Measurements from ENCODE around the gene BBS1.

DNA sequence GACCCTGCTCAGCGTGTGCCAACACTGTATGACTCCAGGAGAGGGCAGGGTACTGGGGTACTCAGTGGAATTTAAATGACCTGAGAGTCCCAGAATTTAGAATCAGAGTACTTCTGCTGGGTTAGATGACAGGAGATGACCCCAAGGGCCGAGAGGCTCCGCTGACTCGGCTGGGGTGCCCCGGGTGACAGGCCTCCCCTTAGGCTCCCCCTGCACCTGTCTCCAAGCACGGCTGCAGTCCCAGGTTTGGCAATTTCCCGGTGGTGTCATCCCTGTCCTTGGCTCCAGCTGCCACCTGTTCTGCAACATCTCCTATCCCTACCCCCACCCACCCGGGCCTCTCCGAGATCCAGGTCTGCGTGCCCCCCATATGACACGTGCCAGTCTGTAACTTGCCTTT lies 37.6 kb downstream of the BBS1 start:
- TF ChIP-seq, protein P1, sequence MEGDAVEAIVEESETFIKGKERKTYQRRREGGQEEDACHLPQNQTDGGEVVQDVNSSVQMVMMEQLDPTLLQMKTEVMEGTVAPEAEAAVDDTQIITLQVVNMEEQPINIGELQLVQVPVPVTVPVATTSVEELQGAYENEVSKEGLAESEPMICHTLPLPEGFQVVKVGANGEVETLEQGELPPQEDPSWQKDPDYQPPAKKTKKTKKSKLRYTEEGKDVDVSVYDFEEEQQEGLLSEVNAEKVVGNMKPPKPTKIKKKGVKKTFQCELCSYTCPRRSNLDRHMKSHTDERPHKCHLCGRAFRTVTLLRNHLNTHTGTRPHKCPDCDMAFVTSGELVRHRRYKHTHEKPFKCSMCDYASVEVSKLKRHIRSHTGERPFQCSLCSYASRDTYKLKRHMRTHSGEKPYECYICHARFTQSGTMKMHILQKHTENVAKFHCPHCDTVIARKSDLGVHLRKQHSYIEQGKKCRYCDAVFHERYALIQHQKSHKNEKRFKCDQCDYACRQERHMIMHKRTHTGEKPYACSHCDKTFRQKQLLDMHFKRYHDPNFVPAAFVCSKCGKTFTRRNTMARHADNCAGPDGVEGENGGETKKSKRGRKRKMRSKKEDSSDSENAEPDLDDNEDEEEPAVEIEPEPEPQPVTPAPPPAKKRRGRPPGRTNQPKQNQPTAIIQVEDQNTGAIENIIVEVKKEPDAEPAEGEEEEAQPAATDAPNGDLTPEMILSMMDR (conservative IDR thresholded peaks at IDR 0.05; ENCODE audit: low read depth, low read length) = no peak
- TF ChIP-seq EZH2 (IDR thresholded peaks at IDR 0.05; ENCODE audit: low read length, unreplicated experiment) (no peak), EZH2phosphoT487 (IDR thresholded peaks at IDR 0.05; ENCODE audit: borderline replicate concordance, low read length) (no peak)

Data from PC-3 (cell line).